Karpas-422 (cell line): Measurements from ENCODE around the gene C7orf57. TPM values are rescaled to one million over a fixed set of nuclear protein-coding genes. Genes with fewer than 3 reads are reported as not detected.

ENCODE experiments used
- DNase-seq: peaks from one replicate; pipeline ENCODE4 v3.0.0-alpha.2; 2015
- H2AFZ ChIP-seq: fragments of 200-600 bp; sonication (generic); 2 replicates; pipeline ENCODE4 v1.6.1; 2014; ENCODE audit warnings: antibody characterized with exemption, low read length, mixed read lengths
- H3K27ac ChIP-seq: fragments of 200-600 bp; sonication (generic); 2 replicates; pipeline ENCODE4 v1.5.1; 2014; ENCODE audit warnings: mild to moderate bottlenecking, low read length, moderate library complexity
- H3K27me3 ChIP-seq: fragments of 200-600 bp; sonication (generic); 2 replicates; pipeline ENCODE4 v1.6.1; 2014; ENCODE audit warnings: low read length, mixed read lengths
- H3K36me3 ChIP-seq: fragments of 200-600 bp; sonication (generic); 2 replicates; pipeline ENCODE4 v1.6.1; 2014; ENCODE audit warnings: low read length, mixed read lengths; ENCODE audit not compliant: insufficient read depth
- H3K4me1 ChIP-seq: fragments of 200-600 bp; sonication (generic); 2 replicates; pipeline ENCODE4 v1.6.1; 2014; ENCODE audit warnings: mild to moderate bottlenecking, low read length, mixed read lengths
- H3K4me2 ChIP-seq: fragments of 200-600 bp; sonication (generic); 2 replicates; pipeline ENCODE4 v1.6.1; 2014; ENCODE audit warnings: low read length, low read depth, mild to moderate bottlenecking; ENCODE audit not compliant: poor library complexity, severe bottlenecking
- H3K4me3 ChIP-seq: fragments of 200-600 bp; sonication (generic); 2 replicates; pipeline ENCODE4 v1.5.1; 2014; ENCODE audit warnings: mild to moderate bottlenecking, antibody characterized with exemption, low read length, mixed read lengths
- H3K79me2 ChIP-seq: fragments of 200-600 bp; sonication (generic); 2 replicates; pipeline ENCODE4 v1.6.1; 2014; ENCODE audit warnings: mild to moderate bottlenecking, low read length, mixed read lengths
- H3K9ac ChIP-seq: fragments of 200-600 bp; sonication (generic); 2 replicates; pipeline ENCODE4 v1.6.0; 2014; ENCODE audit warnings: low read length
- H3K9me2 ChIP-seq: fragments of 200-600 bp; sonication (generic), shearing (Covaris generic); replicated peaks from 2 replicates; pipeline ENCODE4 v1.6.0; 2014; ENCODE audit warnings: mild to moderate bottlenecking, low read length, moderate library complexity; ENCODE audit not compliant: insufficient read depth
- H3K9me3 ChIP-seq: fragments of 300-700, 200-600 bp; sonication (generic); 2 replicates; pipeline ENCODE4 v1.6.1; 2014; ENCODE audit warnings: low read length, mixed read lengths
- H4K20me1 ChIP-seq: fragments of 200-600 bp; sonication (generic); 2 replicates; pipeline ENCODE4 v1.6.1; 2014; ENCODE audit warnings: mild to moderate bottlenecking, antibody characterized with exemption, low read length, low read depth; ENCODE audit not compliant: insufficient read depth
- total RNA-seq: library from RNA; depleted of rRNA; stranded (reverse); fragments of >200 nt; shearing (Covaris generic); gene quantifications from 2 replicates; pipeline ENCODE4 v1.2.3, GENCODE V29; 2014; ENCODE audit warnings: low replicate concordance

C7orf57 gene
- total RNA-seq, 1 experiment from 2014 or later = not detected

DNA sequence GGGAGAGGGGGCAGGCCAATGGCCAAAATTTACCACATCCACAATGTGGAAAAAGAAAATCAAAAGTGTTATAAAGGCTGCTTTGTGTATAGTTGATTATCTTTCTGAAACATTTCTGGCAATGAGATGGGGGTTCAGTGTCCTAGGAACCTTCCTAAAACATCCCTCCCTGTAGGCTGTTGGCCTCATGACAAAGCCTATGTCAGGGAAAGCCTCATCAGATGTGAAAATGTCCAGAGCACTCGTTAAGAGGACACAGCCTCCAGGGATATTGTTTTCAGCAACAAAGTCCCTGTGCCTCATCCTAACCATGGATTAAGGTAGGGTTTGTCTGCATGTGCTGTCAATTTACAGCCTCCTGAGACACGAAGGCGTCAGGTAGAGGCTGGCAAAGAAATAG lies 23.4 kb upstream of the C7orf57 start:
- Histone ChIP-seq H3K4me2 (no peak overlapping the region), H3K4me1 (no peaks in the 10 kb centered on the region; the same call in 1 of the 2 replicates), H3K9me2 (no peaks in the 10 kb centered on the region), H3K9me3 (no peaks in the 10 kb centered on the region), H4K20me1 (no peaks in the 10 kb centered on the region), H2AFZ (no peak overlapping the region), H3K36me3 (no peaks in the 10 kb centered on the region), H3K27me3 (no peaks in the 10 kb centered on the region), H3K9ac (no peak overlapping the region), H3K79me2 (no peaks in the 10 kb centered on the region), H3K4me3 (no peak overlapping the region), H3K27ac (no peak overlapping the region)
- no peak for DNase-seq

- Histone ChIP-seq H3K4me2 (no peak overlapping the region), H3K27ac (no peak overlapping the region), H3K27me3 (no peaks in the 10 kb centered on the region), H3K79me2 (no peaks in the 10 kb centered on the region), H3K4me3 (no peak overlapping the region), H3K4me1 (no peaks in the 10 kb centered on the region; the same call in 1 of the 2 replicates), H3K36me3 (no peaks in the 10 kb centered on the region), H3K9me3 (no peaks in the 10 kb centered on the region), H3K9ac (no peak overlapping the region), H3K9me2 (no peaks in the 10 kb centered on the region), H4K20me1 (no peaks in the 10 kb centered on the region), H2AFZ (no peak overlapping the region)
- no peak for DNase-seq
These were observed 18.7 kb upstream of the C7orf57 start for GRCh38 chr7:48016641-48017040.

- Histone ChIP-seq H3K4me2 (no peak overlapping the region), H3K4me1 (no peaks in the 10 kb centered on the region)
These were observed 17.7 kb upstream of the C7orf57 start for GRCh38 chr7:48017674-48018073.

DNA sequence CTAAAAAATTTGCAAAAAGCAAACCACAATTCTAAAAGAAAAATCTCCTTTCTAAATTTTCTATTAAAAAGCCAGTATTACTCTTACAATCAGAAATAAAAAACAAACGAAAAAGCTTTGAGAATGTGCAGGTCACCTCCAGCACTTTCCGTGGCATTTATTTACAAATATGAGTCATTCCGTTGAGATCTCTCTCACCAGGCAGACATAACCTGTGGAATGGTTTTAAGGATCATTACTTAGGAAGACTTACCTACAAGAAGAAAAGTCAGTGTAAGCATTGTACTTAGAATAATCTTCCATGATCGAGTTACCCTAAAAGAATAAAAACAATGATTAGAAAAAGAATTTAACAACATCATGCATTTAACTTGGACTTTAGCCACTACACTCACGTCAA lies 9.7 kb upstream of the C7orf57 start:
- Histone ChIP-seq H3K4me2 (no peak overlapping the region), H3K4me1 (no peaks in the 10 kb centered on the region)

More at GRCh38 chr7:48017674-48018073, 17.7 kb upstream of the C7orf57 start:
- Histone ChIP-seq H3K27me3 (no peaks in the 10 kb centered on the region), H3K9me3 (no peaks in the 10 kb centered on the region), H4K20me1 (no peaks in the 10 kb centered on the region), H3K9ac (no peak overlapping the region), H3K36me3 (no peaks in the 10 kb centered on the region), H3K27ac (no peak overlapping the region), H2AFZ (no peak overlapping the region), H3K9me2 (no peaks in the 10 kb centered on the region), H3K79me2 (no peaks in the 10 kb centered on the region), H3K4me3 (no peak overlapping the region)
- no peak for DNase-seq

DNA sequence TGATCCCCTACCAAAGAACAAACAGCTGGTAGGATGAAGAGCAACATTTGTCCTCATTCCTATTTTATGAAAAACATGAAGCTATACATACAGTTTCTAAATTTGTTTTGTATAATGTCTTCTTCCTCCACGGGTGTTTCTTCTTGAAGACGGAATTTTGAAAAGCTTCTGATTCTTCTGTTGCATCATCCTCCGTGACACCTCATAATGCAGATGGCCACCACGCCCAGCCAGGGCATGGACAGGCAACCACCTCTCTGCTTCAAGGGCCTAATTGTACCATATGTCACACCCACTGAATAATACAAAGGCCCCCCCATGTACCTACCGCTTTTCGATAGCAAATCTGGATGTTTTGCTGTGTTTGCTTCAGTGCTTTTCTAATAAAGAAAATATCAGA lies 6.4 kb upstream of the C7orf57 start, which contains the start of gene SUN3:
SUN3 (minus strand) TSS at position 170 of the 400 bp plus-strand sequence; CDS start at position 1, 169 bp downstream.
- H3K4me3 ChIP-seq = no peak within 1 kb of the TSS
- H3K9me2 ChIP-seq = no peaks in the 10 kb centered on the region
- H3K27me3 ChIP-seq = no peaks in the 10 kb centered on the region
- DNase-seq = no peak
- no peak within 1 kb of the TSS for H3K4me2 ChIP-seq
- no peak within 1 kb of the TSS for H3K9ac ChIP-seq
- H3K9me3 ChIP-seq = no peaks in the 10 kb centered on the region
- H3K27ac ChIP-seq = no peak within 1 kb of the TSS
- H2AFZ ChIP-seq = no peak within 1 kb of the TSS
- no peaks in the 10 kb centered on the region for H3K4me1 ChIP-seq
- H3K36me3 ChIP-seq = no peaks in the 10 kb centered on the region
- H3K79me2 ChIP-seq = no peaks in the 10 kb centered on the region
- H4K20me1 ChIP-seq = no peaks in the 10 kb centered on the region

More for the DNA sequence above, 9.7 kb upstream of the C7orf57 start:
- H3K27ac ChIP-seq = no peak overlapping the region
- no peaks in the 10 kb centered on the region for H3K27me3 ChIP-seq
- H3K9me3 ChIP-seq = no peaks in the 10 kb centered on the region
- no peak overlapping the region for H2AFZ ChIP-seq
- H4K20me1 ChIP-seq = no peaks in the 10 kb centered on the region
- H3K36me3 ChIP-seq = no peaks in the 10 kb centered on the region
- no peaks in the 10 kb centered on the region for H3K9me2 ChIP-seq
- no peaks in the 10 kb centered on the region for H3K79me2 ChIP-seq
- DNase-seq = no peak
- H3K9ac ChIP-seq = no peak overlapping the region
- no peak overlapping the region for H3K4me3 ChIP-seq

- H3K4me3 ChIP-seq = no peak overlapping the region
- H3K9ac ChIP-seq = no peak overlapping the region
- H3K9me2 ChIP-seq = no peaks in the 10 kb centered on the region
- H4K20me1 ChIP-seq = no peaks in the 10 kb centered on the region
- no peaks in the 10 kb centered on the region for H3K27me3 ChIP-seq
- no peaks in the 10 kb centered on the region for H3K79me2 ChIP-seq
- H2AFZ ChIP-seq = no peak overlapping the region
- H3K27ac ChIP-seq = no peak overlapping the region
- no peaks in the 10 kb centered on the region for H3K9me3 ChIP-seq
- H3K36me3 ChIP-seq = no peaks in the 10 kb centered on the region
- no peak overlapping the region for H3K4me2 ChIP-seq
- no peak for DNase-seq
- peaks cover 4% of the 10 kb centered on the region for H3K4me1 ChIP-seq
These were observed 4.2 kb upstream of the C7orf57 start for GRCh38 chr7:48031111-48031510.

- no peaks in the 10 kb centered on the region for H3K9me2 ChIP-seq
- H3K4me2 ChIP-seq = no peak overlapping the region
- H3K9me3 ChIP-seq = no peaks in the 10 kb centered on the region
- no peak overlapping the region for H3K9ac ChIP-seq
- H3K79me2 ChIP-seq = no peaks in the 10 kb centered on the region
- no peaks in the 10 kb centered on the region for H4K20me1 ChIP-seq
- H3K4me3 ChIP-seq = no peak overlapping the region
- H3K27me3 ChIP-seq = no peaks in the 10 kb centered on the region
- H3K4me1 ChIP-seq = peaks cover 4% of the 10 kb centered on the region
- no peak for DNase-seq
- H3K36me3 ChIP-seq = no peaks in the 10 kb centered on the region
- no peak overlapping the region for H3K27ac ChIP-seq
- H2AFZ ChIP-seq = no peak overlapping the region
These were observed 1.4 kb upstream of the C7orf57 start for GRCh38 chr7:48033922-48034321.

DNA sequence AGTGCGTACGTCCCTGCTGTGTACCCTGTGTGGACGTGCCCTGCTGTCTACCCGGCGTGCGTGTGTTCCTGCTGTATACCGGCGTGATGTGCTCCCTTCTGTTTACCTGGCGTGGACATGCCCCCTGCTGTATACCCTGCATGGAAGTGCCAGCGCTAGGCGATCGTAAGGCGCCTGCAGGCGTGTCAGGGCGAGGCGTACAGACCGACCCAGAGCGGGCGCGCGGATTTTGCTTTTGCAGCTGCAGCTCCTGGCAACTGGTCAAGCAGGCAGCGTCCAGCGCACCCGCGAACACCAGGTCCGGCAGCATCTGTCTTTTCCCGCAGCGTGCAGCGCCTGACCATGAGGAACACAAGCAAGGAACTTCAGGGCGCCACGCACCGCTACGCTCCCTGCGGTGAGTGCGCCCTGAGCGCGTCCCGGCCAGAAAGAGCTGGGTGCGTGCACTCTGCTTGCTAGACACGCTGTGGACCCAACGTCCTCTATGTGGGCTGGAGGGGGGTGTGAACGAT lies 680 bp downstream of the C7orf57 start:
- H3K27me3 ChIP-seq = no peaks in the 10 kb centered on the region
- H3K9me2 ChIP-seq = no peaks in the 10 kb centered on the region
- H4K20me1 ChIP-seq = no peaks in the 10 kb centered on the region
- H3K27ac ChIP-seq = no peak overlapping the region
- H3K4me2 ChIP-seq = peak overlapping the region; percentile 52
- H3K36me3 ChIP-seq = no peaks in the 10 kb centered on the region
- peaks cover 4% of the 10 kb centered on the region for H3K4me1 ChIP-seq
- no peak overlapping the region for H3K9ac ChIP-seq
- DNase-seq = no peak
- peak overlapping the region; percentile 51; the same call in 1 of the 2 replicates for H3K4me3 ChIP-seq
- H3K9me3 ChIP-seq = no peaks in the 10 kb centered on the region
- no peak overlapping the region for H2AFZ ChIP-seq
- H3K79me2 ChIP-seq = no peaks in the 10 kb centered on the region
